Thoracic aorta (tissue), 2 donors: ENCODE measurements around the gene SLC22A16. TPM values are rescaled to one million over a fixed set of nuclear protein-coding genes. Genes with fewer than 3 reads are reported as not detected.
"Not testable (repeated sequence)": the region's sequence is repeated elsewhere in the genome, so short reads cannot be mapped to it uniquely, and the experiment has no call there.

Experiments
- ATAC-seq: fragments of 150-250 bp; one replicate; pipeline ENCODE4 v1.8.0; 2017; ENCODE audit warnings: low read depth; ENCODE audit not compliant: insufficient number of reproducible peaks, low FRiP score
- DNase-seq: peaks from one replicate; pipeline ENCODE4 v3.0.0-alpha.2; 2020; ENCODE audit warnings: low spot score
- H3K27ac ChIP-seq, 2 donors: fragments of 200-600 bp; sonication (generic); 1 replicate in 1 of 2; 2 replicates in 1 of 2; pipeline ENCODE4 v1.5.1; 2016; ENCODE audit warnings: mild to moderate bottlenecking in 2 of 2, moderate library complexity in 2 of 2
- H3K27me3 ChIP-seq: fragments of 200-600 bp; sonication (generic); replicated peaks from 2 replicates; pipeline ENCODE4 v1.6.0; 2016; ENCODE audit warnings: mild to moderate bottlenecking; ENCODE audit not compliant: insufficient read depth
- H3K36me3 ChIP-seq: fragments of 200-600 bp; sonication (generic); one replicate; pipeline ENCODE4 v1.5.1; 2016
- H3K4me1 ChIP-seq, 2 donors: fragments of 200-600 bp; sonication (generic); 1 replicate in 1 of 2; 2 replicates in 1 of 2; pipeline versions ENCODE4 v1.5.1 to v1.6.0; 2016; ENCODE audit warnings: low read depth in 2 of 2, mild to moderate bottlenecking in 1 of 2; ENCODE audit not compliant: control insufficient read depth in 1 of 2
- H3K4me3 ChIP-seq: fragments of 200-600 bp; sonication (generic); 2 replicates; pipeline ENCODE4 v1.5.1; 2016; ENCODE audit warnings: mild to moderate bottlenecking
- H3K9me3 ChIP-seq: fragments of 200-600 bp; sonication (generic); 2 replicates; pipeline ENCODE4 v1.5.1; 2016
- CTCF ChIP-seq: fragments of 200-600 bp; sonication (generic); IDR thresholded peaks from one replicate; pipeline ENCODE4 v1.5.1; 2019; ENCODE audit warnings: antibody characterized with exemption
- total RNA-seq, 2 donors: library from RNA; depleted of rRNA; stranded (reverse); fragments of >200 nt; gene quantifications; one replicate each; pipeline versions ENCODE4 v1.1.0 to v1.2.3, GENCODE V29; 2016

The SLC22A16 gene
- total RNA-seq, 2 donors from 2014 or later = 3.8 TPM; not detected in 1

GRCh38 chr6:110459137-110459536, 17.3 kb downstream of the SLC22A16 start:
- no peak for TF ChIP-seq CTCF
- ATAC-seq = no peak
- H3K27ac ChIP-seq = no peak overlapping the region

DNA sequence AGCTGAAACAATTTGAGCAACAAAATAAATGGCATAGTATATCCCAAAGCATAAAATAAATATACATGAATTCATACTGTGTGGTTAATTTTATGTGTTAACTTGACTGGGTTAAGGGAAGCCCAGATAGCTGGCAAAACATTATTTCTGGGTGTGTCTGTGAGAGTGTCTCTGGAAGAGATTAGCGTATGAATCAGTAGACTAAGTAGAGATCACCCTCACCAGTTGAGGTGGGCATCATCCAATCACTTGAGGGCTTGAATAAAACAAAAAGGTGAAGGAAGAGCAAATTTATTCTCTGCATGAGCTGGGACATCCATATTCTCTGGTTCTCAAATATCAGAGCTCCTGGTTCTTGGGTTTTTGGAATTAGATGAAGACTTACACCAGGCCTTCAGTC, 17.9 kb downstream of the SLC22A16 start:
- H3K27ac ChIP-seq = no peak overlapping the region
- TF ChIP-seq CTCF = no peak
- no peak for ATAC-seq
- no peaks in the 10 kb centered on the region for H3K4me1 ChIP-seq
- peaks cover 21% of the 10 kb centered on the region for H3K9me3 ChIP-seq
- H3K36me3 ChIP-seq = no peaks in the 10 kb centered on the region
- H3K27me3 ChIP-seq = no peaks in the 10 kb centered on the region
- no peak for DNase-seq
- H3K4me3 ChIP-seq = no peak overlapping the region

More at GRCh38 chr6:110459137-110459536, 17.3 kb downstream of the SLC22A16 start:
- Histone ChIP-seq H3K36me3 (no peaks in the 10 kb centered on the region), H3K9me3 (peaks cover 21% of the 10 kb centered on the region), H3K4me1 (no peaks in the 10 kb centered on the region), H3K27me3 (no peaks in the 10 kb centered on the region), H3K4me3 (no peak overlapping the region)
- DNase-seq = no peak

GRCh38 chr6:110457567-110458175, 18.7 kb downstream of the SLC22A16 start:
- not testable (repeated sequence) for H3K4me1 ChIP-seq, ATAC-seq, H3K4me3 ChIP-seq, DNase-seq, H3K36me3 ChIP-seq, H3K27me3 ChIP-seq, H3K27ac ChIP-seq
- H3K9me3 ChIP-seq = peaks cover 16% of the 10 kb centered on the region

DNA sequence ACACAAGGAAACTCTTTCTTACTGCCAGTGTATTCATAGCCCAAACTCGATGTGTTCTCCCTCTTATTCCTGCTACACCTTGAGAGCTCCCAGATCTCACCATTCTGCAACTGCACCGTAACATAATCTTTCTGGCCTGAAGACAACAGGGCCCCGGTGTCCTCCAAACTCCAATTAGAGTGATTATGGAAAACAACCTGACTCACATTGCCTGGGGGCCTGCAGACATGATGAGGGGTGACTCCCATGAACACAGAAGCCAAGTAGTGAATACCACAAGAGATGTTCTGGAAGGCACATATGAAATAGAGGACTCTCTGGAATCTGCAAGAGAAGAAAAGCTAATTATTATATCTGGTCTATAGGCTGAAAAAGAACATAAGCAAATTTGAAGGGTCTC, 19.7 kb downstream of the SLC22A16 start:
- no peak for TF ChIP-seq CTCF
- H3K36me3 ChIP-seq = no peaks in the 10 kb centered on the region
- H3K27ac ChIP-seq = no peak overlapping the region
- ATAC-seq (no peak), DNase-seq (no peak)
- H3K27me3 ChIP-seq = no peaks in the 10 kb centered on the region
- no peak overlapping the region for H3K4me3 ChIP-seq
- H3K9me3 ChIP-seq = peaks cover 6% of the 10 kb centered on the region
- no peaks in the 10 kb centered on the region for H3K4me1 ChIP-seq

- DNase-seq = no peak
- H3K9me3 ChIP-seq = no peaks in the 10 kb centered on the region
- TF ChIP-seq CTCF = no peak
- H3K4me3 ChIP-seq = no peak overlapping the region
- no peak for ATAC-seq
- H3K4me1 ChIP-seq = no peaks in the 10 kb centered on the region
- no peaks in the 10 kb centered on the region for H3K36me3 ChIP-seq
- H3K27ac ChIP-seq = no peak overlapping the region
- H3K27me3 ChIP-seq = no peaks in the 10 kb centered on the region
These were observed 26.9 kb downstream of the SLC22A16 start for GRCh38 chr6:110449541-110449895.
